ENCODE results near the gene CDKL5. TPM values are rescaled to one million over a fixed set of nuclear protein-coding genes. Genes with fewer than 3 reads are reported as not detected.

CDKL5 gene
- total and polyA plus RNA-seq, 5 donors: 3.3 to 15.9 (median 14.2) TPM

DNA sequence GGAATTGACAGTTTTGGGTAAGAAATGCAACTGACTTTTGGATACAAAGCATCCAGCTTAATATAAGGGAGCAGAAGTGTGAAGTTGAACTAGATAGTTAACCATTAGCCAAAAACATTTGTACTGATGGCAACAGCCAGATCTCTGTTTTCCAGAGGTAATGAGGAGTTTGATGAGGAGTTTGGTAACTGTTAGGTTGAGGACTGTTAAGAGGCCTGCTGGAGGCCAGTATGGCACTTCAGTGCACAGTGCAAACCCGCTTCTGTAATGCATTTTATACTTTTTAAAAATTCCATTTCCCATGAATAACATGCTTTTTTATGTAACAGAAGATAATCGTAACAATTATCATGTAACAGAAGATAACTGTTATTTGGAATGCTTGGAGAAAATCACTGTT is 30.0 kb downstream of the CDKL5 start:
- no peaks in the 10 kb centered on the region for H3K27me3 ChIP-seq (ENCODE audit: control insufficient read depth, insufficient read depth)
- intact Hi-C loops (cut with DNase I): no loop called here
- H3K4me1 ChIP-seq (ENCODE audit: control insufficient read depth, insufficient read depth, low read length): no peaks in the 10 kb centered on the region
- 49% methylated on average over 2 of the region's 2 CpGs for WGBS
- H3K4me3 ChIP-seq (ENCODE audit: low read length): no peak overlapping the region
- no peak for ATAC-seq
- no peaks in the 10 kb centered on the region for H3K9me3 ChIP-seq (ENCODE audit: control insufficient read depth, low read length)
- DNase-seq: no peak
- H3K27ac ChIP-seq (ENCODE audit: low read length): no peak overlapping the region

DNA sequence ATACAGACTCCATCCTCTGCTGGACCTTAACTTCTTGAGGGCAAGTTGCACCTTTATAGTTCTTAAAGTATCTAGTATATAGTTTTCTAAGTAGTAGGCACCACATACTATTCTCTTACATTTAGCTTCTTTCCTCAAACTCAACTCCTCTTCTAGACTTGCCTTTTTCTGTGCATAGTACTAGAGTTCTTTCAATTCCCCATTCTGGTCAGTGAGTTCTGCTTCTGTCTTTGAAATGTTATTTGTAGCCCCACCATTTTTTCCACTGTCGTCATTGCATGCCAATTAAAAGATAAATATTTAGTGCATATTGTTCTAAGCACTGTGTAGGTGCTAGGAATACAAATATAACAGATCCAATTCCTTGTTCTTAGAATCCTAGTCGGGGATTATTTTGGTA is 31.6 kb downstream of the CDKL5 start:
- Histone ChIP-seq H3K4me1 (ENCODE audit: control insufficient read depth, insufficient read depth, low read length) (no peaks in the 10 kb centered on the region), H3K4me3 (ENCODE audit: low read length) (no peak overlapping the region), H3K27me3 (ENCODE audit: control insufficient read depth, insufficient read depth) (no peaks in the 10 kb centered on the region), H3K9me3 (ENCODE audit: control insufficient read depth, low read length) (no peaks in the 10 kb centered on the region), H3K27ac (ENCODE audit: low read length) (no peak overlapping the region)
- intact Hi-C loops (cut with DNase I): no loop called here
- 71% methylated on average over 2 of the region's 2 CpGs for WGBS
- ATAC-seq (no peak), DNase-seq (no peak)

GRCh38 chrX:18461431-18461830 is 36.0 kb downstream of the CDKL5 start:
- intact Hi-C loops (cut with DNase I): loop anchor here in 1 of 4 donors (2.0 kb wide), 1 partner anchor 21 kb away; no protein-coding TSS in a partner anchor

DNA sequence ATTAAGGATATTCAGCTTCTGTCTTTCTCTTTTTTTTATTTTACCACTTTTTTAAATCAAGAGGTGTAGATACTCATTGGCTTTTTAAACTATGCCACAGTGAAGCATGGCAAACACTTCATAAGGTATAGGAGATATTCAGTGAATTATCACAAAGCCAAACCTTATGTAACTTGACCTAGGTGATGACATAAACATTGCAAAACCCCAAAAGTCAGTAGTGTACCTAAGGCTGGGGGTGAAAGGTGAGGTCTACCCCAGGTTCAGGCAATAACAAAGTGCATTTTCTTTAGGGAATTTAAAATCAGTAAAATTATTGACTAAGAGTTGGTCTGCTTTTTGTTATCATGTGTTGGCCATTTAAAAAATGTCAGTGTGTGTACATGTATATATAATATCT is 39.1 kb downstream of the CDKL5 start:
- intact Hi-C loops (cut with DNase I): no loop called here
- ATAC-seq: no peak
- no peak for DNase-seq

More at GRCh38 chrX:18461431-18461830, 36.0 kb downstream of the CDKL5 start:
- DNase-seq (no peak), ATAC-seq (no peak)
- Histone ChIP-seq H3K4me3 (ENCODE audit: low read length) (no peak overlapping the region), H3K9me3 (ENCODE audit: control insufficient read depth, low read length) (no peaks in the 10 kb centered on the region), H3K27me3 (ENCODE audit: control insufficient read depth, insufficient read depth) (no peaks in the 10 kb centered on the region), H3K4me1 (ENCODE audit: control insufficient read depth, insufficient read depth, low read length) (peaks cover 2% of the 10 kb centered on the region), H3K27ac (ENCODE audit: low read length) (no peak overlapping the region)
- 47% methylated on average over 1 of the region's 1 CpG for WGBS

DNA sequence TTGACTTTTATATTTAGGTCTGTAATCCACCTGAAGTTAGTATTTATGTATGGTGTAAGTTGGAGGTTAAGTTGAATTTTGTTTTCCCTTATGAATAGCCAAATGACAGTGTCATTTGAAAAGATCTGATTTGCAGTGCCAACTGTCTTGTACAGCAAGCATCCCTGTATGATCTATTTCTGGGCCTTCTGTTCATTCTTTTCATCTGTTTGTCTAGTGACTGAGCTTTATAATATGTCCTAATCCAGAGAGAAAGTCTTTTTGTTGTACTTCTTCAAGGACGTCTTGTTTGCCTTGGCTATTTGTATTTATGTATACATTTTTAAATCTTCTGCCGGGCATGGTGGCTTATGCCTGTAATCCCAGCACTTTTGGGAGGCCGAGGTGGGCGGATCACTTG is 39.6 kb downstream of the CDKL5 start:
- Histone ChIP-seq H3K4me3 (ENCODE audit: low read length) (no peak overlapping the region), H3K27ac (ENCODE audit: low read length) (no peak overlapping the region), H3K9me3 (ENCODE audit: control insufficient read depth, low read length) (no peaks in the 10 kb centered on the region), H3K4me1 (ENCODE audit: control insufficient read depth, insufficient read depth, low read length) (peaks cover 2% of the 10 kb centered on the region), H3K27me3 (ENCODE audit: control insufficient read depth, insufficient read depth) (no peaks in the 10 kb centered on the region)
- ATAC-seq (no peak), DNase-seq (no peak)
- WGBS: 92% methylated on average over 4 of the region's 4 CpGs
- intact Hi-C loops (cut with DNase I): no loop called here

More for the DNA sequence above, 39.1 kb downstream of the CDKL5 start:
- Histone ChIP-seq H3K27ac (ENCODE audit: low read length) (no peak overlapping the region), H3K4me3 (ENCODE audit: low read length) (no peak overlapping the region), H3K9me3 (ENCODE audit: control insufficient read depth, low read length) (no peaks in the 10 kb centered on the region), H3K4me1 (ENCODE audit: control insufficient read depth, insufficient read depth, low read length) (peaks cover 2% of the 10 kb centered on the region), H3K27me3 (ENCODE audit: control insufficient read depth, insufficient read depth) (no peaks in the 10 kb centered on the region)

- intact Hi-C loops (cut with DNase I): no loop called here
- Histone ChIP-seq H3K4me1 (ENCODE audit: control insufficient read depth, insufficient read depth, low read length) (no peaks in the 10 kb centered on the region), H3K9me3 (ENCODE audit: control insufficient read depth, low read length) (no peaks in the 10 kb centered on the region), H3K27ac (ENCODE audit: low read length) (no peak overlapping the region), H3K4me3 (ENCODE audit: low read length) (no peak overlapping the region), H3K27me3 (ENCODE audit: control insufficient read depth, insufficient read depth) (no peaks in the 10 kb centered on the region)
- 96% methylated on average over 4 of the region's 4 CpGs for WGBS
- DNase-seq: no peak
- ATAC-seq: no peak
These were observed 43.2 kb downstream of the CDKL5 start for GRCh38 chrX:18468599-18468998.

- H3K4me3 ChIP-seq (ENCODE audit: low read length): no peak overlapping the region
- H3K9me3 ChIP-seq (ENCODE audit: control insufficient read depth, low read length): no peaks in the 10 kb centered on the region
- 95% methylated on average over 2 of the region's 2 CpGs for WGBS
- H3K27me3 ChIP-seq (ENCODE audit: control insufficient read depth, insufficient read depth): no peaks in the 10 kb centered on the region
- H3K27ac ChIP-seq (ENCODE audit: low read length): no peak overlapping the region
- no peak for ATAC-seq
- no peaks in the 10 kb centered on the region for H3K4me1 ChIP-seq (ENCODE audit: control insufficient read depth, insufficient read depth, low read length)
- DNase-seq: no peak
- intact Hi-C loops (cut with DNase I): no loop called here
These were observed 45.9 kb downstream of the CDKL5 start for GRCh38 chrX:18471296-18471695.

- DNase-seq: no peak
- no peaks in the 10 kb centered on the region for H3K9me3 ChIP-seq (ENCODE audit: control insufficient read depth, low read length)
- H3K4me1 ChIP-seq (ENCODE audit: control insufficient read depth, insufficient read depth, low read length): peaks cover 3% of the 10 kb centered on the region
- WGBS: 36% methylated on average over 5 of the region's 5 CpGs
- no peak overlapping the region for H3K4me3 ChIP-seq (ENCODE audit: low read length)
- no peaks in the 10 kb centered on the region for H3K27me3 ChIP-seq (ENCODE audit: control insufficient read depth, insufficient read depth)
- no peak for ATAC-seq
- intact Hi-C loops (cut with DNase I): no loop called here
- H3K27ac ChIP-seq (ENCODE audit: low read length): no peak overlapping the region
These were observed 65.6 kb downstream of the CDKL5 start for GRCh38 chrX:18490806-18491555.

GRCh38 chrX:18491587-18492340 is 66.4 kb downstream of the CDKL5 start:
- H3K4me1 ChIP-seq (ENCODE audit: control insufficient read depth, insufficient read depth, low read length): peaks cover 3% of the 10 kb centered on the region
- WGBS: 97% methylated on average over 4 of the region's 4 CpGs
- no peaks in the 10 kb centered on the region for H3K9me3 ChIP-seq (ENCODE audit: control insufficient read depth, low read length)
- H3K27me3 ChIP-seq (ENCODE audit: control insufficient read depth, insufficient read depth): no peaks in the 10 kb centered on the region
- DNase-seq: no peak
- intact Hi-C loops (cut with DNase I): no loop called here
- no peak for ATAC-seq
- H3K27ac ChIP-seq (ENCODE audit: low read length): no peak overlapping the region
- no peak overlapping the region for H3K4me3 ChIP-seq (ENCODE audit: low read length)

- Histone ChIP-seq H3K9me3 (ENCODE audit: control insufficient read depth, low read length) (no peaks in the 10 kb centered on the region), H3K27ac (ENCODE audit: low read length) (no peak overlapping the region), H3K27me3 (ENCODE audit: control insufficient read depth, insufficient read depth) (no peaks in the 10 kb centered on the region), H3K4me3 (ENCODE audit: low read length) (no peak overlapping the region), H3K4me1 (ENCODE audit: control insufficient read depth, insufficient read depth, low read length) (peaks cover 3% of the 10 kb centered on the region)
- WGBS: 81% methylated on average over 2 of the region's 2 CpGs
- DNase-seq: no peak
- ATAC-seq: no peak
- intact Hi-C loops (cut with DNase I): no loop called here
These were observed 109.5 kb downstream of the CDKL5 start for GRCh38 chrX:18534949-18535348.

DNA sequence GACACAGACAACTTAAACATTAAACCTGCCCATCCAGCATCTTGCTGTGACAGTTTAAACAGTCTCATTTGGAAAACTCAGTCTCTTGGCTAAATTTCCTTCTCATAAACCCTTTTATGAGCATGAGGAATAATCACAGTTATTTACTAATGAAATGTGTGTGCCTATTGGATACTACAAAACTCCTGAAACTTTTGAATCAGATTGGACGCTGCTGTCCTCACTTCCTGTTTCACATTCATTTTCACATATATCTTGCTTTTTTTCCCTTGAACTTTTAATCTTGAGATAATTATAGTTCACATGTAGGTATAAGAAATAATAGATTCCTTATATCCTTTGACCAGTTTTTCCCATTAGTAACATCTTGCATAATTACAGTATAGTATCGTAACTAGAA is 111.7 kb downstream of the CDKL5 start:
- no peaks in the 10 kb centered on the region for H3K9me3 ChIP-seq (ENCODE audit: control insufficient read depth, low read length)
- DNase-seq (no peak), ATAC-seq (no peak)
- intact Hi-C loops (cut with DNase I): no loop called here
- peaks cover 3% of the 10 kb centered on the region for H3K4me1 ChIP-seq (ENCODE audit: control insufficient read depth, insufficient read depth, low read length)
- 84% methylated on average over 2 of the region's 2 CpGs for WGBS
- no peaks in the 10 kb centered on the region for H3K27me3 ChIP-seq (ENCODE audit: control insufficient read depth, insufficient read depth)
- H3K27ac ChIP-seq (ENCODE audit: low read length): no peak overlapping the region
- no peak overlapping the region for H3K4me3 ChIP-seq (ENCODE audit: low read length)

Data from right cardiac atrium (tissue), 5 donors.